NB4 (cell line): Measurements from ENCODE around the gene CDC42EP1.

ENCODE experiments used
- POLR2A ChIP-seq: IDR thresholded peaks from 2 replicates; pipeline ENCODE4 v1.6.1; 2011; ENCODE audit warnings: mild to moderate bottlenecking; ENCODE audit not compliant: insufficient read length; ENCODE audit errors: extremely low read depth
- TF ChIP-seq, protein P1 (sequence below): IDR thresholded peaks from one replicate; pipeline ENCODE4 v1.5.1; 2012; ENCODE audit warnings: low read depth, low read length
- TF ChIP-seq, protein P2 (sequence below): IDR thresholded peaks from 2 replicates; pipeline ENCODE4 v1.6.1; 2011; ENCODE audit warnings: low read depth, low read length

DNA sequence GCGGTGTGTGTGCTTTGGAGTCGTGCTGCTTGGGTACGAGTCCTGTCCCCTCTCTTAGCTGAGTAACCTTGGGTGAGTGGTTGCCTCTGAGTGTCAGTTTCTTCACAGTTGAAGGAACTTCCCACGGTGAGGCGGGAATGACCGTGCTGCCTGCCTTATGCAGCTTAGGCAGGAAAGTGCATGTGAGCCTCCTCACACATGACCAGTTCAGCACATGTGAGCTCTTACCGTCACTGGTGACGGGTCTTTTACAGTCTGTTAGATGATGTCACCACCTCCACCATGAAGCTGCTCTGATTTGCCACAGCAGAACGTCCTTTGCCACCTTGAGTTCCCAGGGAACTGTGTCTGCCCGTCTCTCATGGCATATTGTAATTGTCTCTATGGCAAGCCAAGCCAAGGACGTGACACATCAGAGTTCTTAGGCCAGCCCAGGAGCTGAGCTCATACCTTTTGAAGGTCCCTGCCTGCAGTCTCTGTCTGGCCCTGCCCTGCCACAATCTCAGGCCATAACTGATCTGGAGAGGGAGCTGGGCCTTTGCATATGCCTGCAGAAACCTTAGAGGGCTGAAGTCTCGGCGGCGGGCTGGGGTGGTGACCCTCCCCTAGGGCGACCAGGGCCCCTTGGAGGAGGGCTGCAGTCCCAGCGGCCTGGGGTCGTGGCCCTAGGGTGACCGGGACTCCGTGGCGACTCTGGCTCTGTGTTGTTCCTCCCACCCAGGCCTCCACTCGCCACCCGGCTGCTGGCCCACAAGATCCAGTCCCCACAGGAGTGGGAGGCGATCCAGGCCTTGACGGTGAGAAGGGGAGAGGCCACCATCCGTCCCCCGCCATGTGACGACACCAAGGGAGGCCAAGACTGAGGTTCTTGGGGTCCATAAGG is 56.2 kb downstream of the CDC42EP1 start:
- TF ChIP-seq, protein P1, sequence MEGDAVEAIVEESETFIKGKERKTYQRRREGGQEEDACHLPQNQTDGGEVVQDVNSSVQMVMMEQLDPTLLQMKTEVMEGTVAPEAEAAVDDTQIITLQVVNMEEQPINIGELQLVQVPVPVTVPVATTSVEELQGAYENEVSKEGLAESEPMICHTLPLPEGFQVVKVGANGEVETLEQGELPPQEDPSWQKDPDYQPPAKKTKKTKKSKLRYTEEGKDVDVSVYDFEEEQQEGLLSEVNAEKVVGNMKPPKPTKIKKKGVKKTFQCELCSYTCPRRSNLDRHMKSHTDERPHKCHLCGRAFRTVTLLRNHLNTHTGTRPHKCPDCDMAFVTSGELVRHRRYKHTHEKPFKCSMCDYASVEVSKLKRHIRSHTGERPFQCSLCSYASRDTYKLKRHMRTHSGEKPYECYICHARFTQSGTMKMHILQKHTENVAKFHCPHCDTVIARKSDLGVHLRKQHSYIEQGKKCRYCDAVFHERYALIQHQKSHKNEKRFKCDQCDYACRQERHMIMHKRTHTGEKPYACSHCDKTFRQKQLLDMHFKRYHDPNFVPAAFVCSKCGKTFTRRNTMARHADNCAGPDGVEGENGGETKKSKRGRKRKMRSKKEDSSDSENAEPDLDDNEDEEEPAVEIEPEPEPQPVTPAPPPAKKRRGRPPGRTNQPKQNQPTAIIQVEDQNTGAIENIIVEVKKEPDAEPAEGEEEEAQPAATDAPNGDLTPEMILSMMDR = no peak
- no peak for TF ChIP-seq POLR2A
- TF ChIP-seq, protein P2, sequence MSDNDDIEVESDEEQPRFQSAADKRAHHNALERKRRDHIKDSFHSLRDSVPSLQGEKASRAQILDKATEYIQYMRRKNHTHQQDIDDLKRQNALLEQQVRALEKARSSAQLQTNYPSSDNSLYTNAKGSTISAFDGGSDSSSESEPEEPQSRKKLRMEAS = no peak
